Pancreas (tissue), 10 donors: Measurements from ENCODE around the gene ITPR3. TPM values are rescaled to one million over a fixed set of nuclear protein-coding genes. Genes with fewer than 3 reads are reported as not detected.

Experiments used
- ATAC-seq, 4 donors: fragments of 200-7000 bp; cut with Tn5 transposase; one replicate each; pipeline versions ENCODE4 v1.8.0 to v1.9.1; 2020; ENCODE audit warnings: mild to moderate bottlenecking in 4 of 4, moderate library complexity in 4 of 4
- DNase-seq, 6 donors: peaks; one replicate each; pipeline ENCODE4 v3.0.0-alpha.2; 2020
- FAIRE-seq: peaks from 2 replicates; lab custom pipeline; 2012; peaks lifted over from hg19 to GRCh38; lab: Jason Lieb, UNC
- H3K27ac ChIP-seq, 4 donors: fragments of 200-600 bp; sonication (generic); 1 replicate in 3 of 4; 2 replicates in 1 of 4; pipeline versions ENCODE4 v1.5.0 to v1.8.0; 2020
- H3K27me3 ChIP-seq, 4 donors: fragments of 200-600 bp; one replicate each; pipeline ENCODE4 v1.8.0; 2021
- H3K36me3 ChIP-seq, 3 donors: fragments of 200-600 bp; sonication (generic) in 1 of 3; one replicate each; pipeline versions ENCODE4 v1.5.0 to v1.8.0; 2020 to 2021
- H3K4me1 ChIP-seq, 3 donors: fragments of 200-600 bp; one replicate each; pipeline ENCODE4 v1.8.0; 2021
- H3K4me3 ChIP-seq, 4 donors: fragments of 200-600 bp; sonication (generic) in 2 of 4; one replicate each; pipeline versions ENCODE4 v1.5.0 to v1.8.0; 2020 to 2021
- H3K9me3 ChIP-seq, 4 donors: fragments of 200-600 bp; one replicate each; pipeline ENCODE4 v1.8.0; 2021
- CTCF ChIP-seq, 4 donors: fragments of 200-600 bp; sonication (generic) in 3 of 4; IDR thresholded peaks; one replicate each; pipeline versions ENCODE4 v1.5.0 to v1.8.0; 2021; ENCODE audit warnings: antibody characterized with exemption in 4 of 4
- WGBS, 2 donors: extraction: QIAGEN DNeasy Blood & Tissue Kit; methylation state at CpG; one replicate each; pipeline ENCODE4 v1.1.7; 2013; 5-methylcytosine and 5-hydroxymethylcytosine counted together
- intact Hi-C, 3 donors: fragments of 100-400 bp; cut with DNase I; formaldehyde crosslinking; loops; one replicate each; pipeline versions ENCODE4 v1.11.1 to v1.14.2; 2022
- polyA plus RNA-seq, 2 donors: library from polyadenylated mRNA; stranded (reverse); fragments of 200-250 nt; gene quantifications; one replicate each; pipeline ENCODE4 v1.2.3, GENCODE V29; 2013
- total RNA-seq, 6 donors: library from RNA; stranded (reverse); fragmentation: NEBNext Ultra II Directional in 4 of 6; extraction: Animal tissue kit (Norgen Biotek cat#: 25700) in 4 of 6; gene quantifications; one replicate each; pipeline versions ENCODE4 v1.2.1 to v1.2.4, GENCODE V29; 2021 to 2023
- donor health status: healthy with polysubstance abuse.
- donor health status: DM: no; HTN: no; CAD: no; lungs with moderate emphysema.
- donor health status: DM: no; HTN: no; CAD: no.
- donor health status: control.
- donor health status: control.
- donor health status: Bipolar disorder and iron deficiency.
- donor health status: DM: yes; HTN: yes; CAD: no.
- donor health status: DM: no; HTN: no; CAD: no.
- donor health status: DM: no; HTN: no; CAD: no.
- donor health status: DM: yes; HTN: yes; CAD: no.

Gene ITPR3
- total and polyA plus RNA-seq, 8 donors = 9.1 to 20.3 (median 12.9) TPM

- FAIRE-seq (no peak), DNase-seq (peak in 1 of 6 donors; percentile 19), ATAC-seq (peak in 3 of 4 donors; percentile 23 to 66 (median 55))
- WGBS, 2 donors = 44 to 52% methylated on average over 8 of the region's 8 CpGs
- H3K4me1 ChIP-seq = no peaks in the 10 kb centered on the region
- TF ChIP-seq CTCF (IDR thresholded peaks at IDR 0.05) = no peak
- H3K27ac ChIP-seq = no peak overlapping the region
- intact Hi-C loops = no loop called here
- H3K9me3 ChIP-seq = no peaks in the 10 kb centered on the region
- no peak overlapping the region for H3K4me3 ChIP-seq
- H3K36me3 ChIP-seq = no peaks in the 10 kb centered on the region
- no peaks in the 10 kb centered on the region for H3K27me3 ChIP-seq
Observed at GRCh38 chr6:33613146-33613794, 7.9 kb upstream of the ITPR3 start.

- intact Hi-C loops = no loop called here
- H3K27me3 ChIP-seq = no peaks in the 10 kb centered on the region
- H3K4me1 ChIP-seq = no peaks in the 10 kb centered on the region
- H3K27ac ChIP-seq = no peak overlapping the region
- WGBS, 2 donors = 49 to 67% methylated on average over 5 to 10 of the region's 10 CpGs
- DNase-seq (no peak), ATAC-seq (peak in 3 of 4 donors; percentile 18 to 41 (median 40)), FAIRE-seq (no peak)
- no peak overlapping the region for H3K4me3 ChIP-seq
- no peaks in the 10 kb centered on the region for H3K36me3 ChIP-seq
- TF ChIP-seq CTCF (IDR thresholded peaks at IDR 0.05) = no peak
- H3K9me3 ChIP-seq = no peaks in the 10 kb centered on the region
Observed at GRCh38 chr6:33613795-33614168, 7.3 kb upstream of the ITPR3 start.

- H3K27ac ChIP-seq = no peak overlapping the region
- no peak for TF ChIP-seq CTCF (IDR thresholded peaks at IDR 0.05)
- intact Hi-C loops = no loop called here
- H3K4me3 ChIP-seq = no peak overlapping the region
- WGBS, 2 donors = 82% methylated on average over 2 of the region's 2 CpGs; no CpG with 5 or more reads in 1 of the 2 donors
- DNase-seq (no peak), FAIRE-seq (no peak), ATAC-seq (no peak)
- H3K27me3 ChIP-seq = no peaks in the 10 kb centered on the region
- no peaks in the 10 kb centered on the region for H3K4me1 ChIP-seq
- no peaks in the 10 kb centered on the region for H3K36me3 ChIP-seq
- H3K9me3 ChIP-seq = no peaks in the 10 kb centered on the region
Observed at GRCh38 chr6:33616113-33616512, 5.0 kb upstream of the ITPR3 start.

GRCh38 chr6:33616913-33617312, 4.2 kb upstream of the ITPR3 start:
- H3K27ac ChIP-seq = no peak overlapping the region
- 85% methylated on average over 4 of the region's 4 CpGs; no CpG with 5 or more reads in 1 of the 2 donors for WGBS, 2 donors
- TF ChIP-seq CTCF (IDR thresholded peaks at IDR 0.05) = no peak
- DNase-seq = no peak
- H3K27me3 ChIP-seq = no peaks in the 10 kb centered on the region
- H3K4me1 ChIP-seq = no peaks in the 10 kb centered on the region
- no peak overlapping the region for H3K4me3 ChIP-seq
- no peak for FAIRE-seq
- no peaks in the 10 kb centered on the region for H3K36me3 ChIP-seq
- intact Hi-C loops = no loop called here
- no peak for ATAC-seq
- H3K9me3 ChIP-seq = no peaks in the 10 kb centered on the region

GRCh38 chr6:33619166-33619840, 1.8 kb upstream of the ITPR3 start:
- Histone ChIP-seq H3K9me3 (no peaks in the 10 kb centered on the region), H3K4me1 (peaks cover 0 to 8% (median 0%) of the 10 kb centered on the region in 3 donors), H3K36me3 (no peaks in the 10 kb centered on the region), H3K27ac (peak overlapping the region in 1 of 4 donors; percentile 76), H3K4me3 (peak overlapping the region in 1 of 4 donors; percentile 87), H3K27me3 (no peaks in the 10 kb centered on the region)
- FAIRE-seq = no peak
- WGBS, 2 donors = 51 to 70% methylated on average over 5 of the region's 5 CpGs
- no peak for TF ChIP-seq CTCF (IDR thresholded peaks at IDR 0.05)
- intact Hi-C loops = no loop called here
- peak in 1 of 6 donors; percentile 10 for DNase-seq
- no peak for ATAC-seq
